Measurements from ENCODE around the gene LILRB3.
A peak's percentile ranks its signal among the peaks of the same experiment; 100 is the strongest.

- TF ChIP-seq CTCF (IDR thresholded peaks at IDR 0.05; ENCODE audit: poor library complexity) (peak; percentile 42), EZH2 (IDR thresholded peaks at IDR 0.05; ENCODE audit: borderline replicate concordance) (no peak), EZH2phosphoT487 (IDR thresholded peaks at IDR 0.05; ENCODE audit: low read depth, severe bottlenecking, unreplicated experiment) (no peak)
Observed at GRCh38 chr19:54172471-54173358, 50.1 kb downstream of the LILRB3 start, which contains the start of gene TMC4.
